SU-DHL-6 (cell line): ENCODE measurements around the gene DNAH9.

Experiments used
- H2AFZ ChIP-seq: fragments of 200-600 bp; sonication (generic); 2 replicates; pipeline ENCODE4 v1.6.1; 2014; ENCODE audit warnings: low read depth, mild to moderate bottlenecking, moderate library complexity, mixed read lengths, antibody characterized with exemption, low read length; ENCODE audit not compliant: severe bottlenecking
- H3F3A ChIP-seq: fragments of 200-600 bp; shearing (Covaris generic); 2 replicates; pipeline ENCODE4 v1.6.0; 2016; ENCODE audit warnings: antibody characterized with exemption, mild to moderate bottlenecking; ENCODE audit not compliant: insufficient read depth
- H3K27ac ChIP-seq: fragments of 200-600 bp; sonication (generic); 2 replicates; pipeline ENCODE4 v1.5.1; 2016; ENCODE audit warnings: low read depth, mild to moderate bottlenecking, low read length, moderate library complexity, mixed read lengths
- H3K27me3 ChIP-seq: fragments of 200-600 bp; sonication (generic), shearing (Covaris generic); 2 replicates; pipeline ENCODE4 v1.6.0; 2014; ENCODE audit warnings: mild to moderate bottlenecking, low read length
- H3K36me3 ChIP-seq: fragments of 200-600 bp; sonication (generic); 2 replicates; pipeline ENCODE4 v1.6.1; 2014; ENCODE audit warnings: mild to moderate bottlenecking, low read length, mixed read lengths
- H3K4me2 ChIP-seq: fragments of 300-600, 200-600 bp; shearing (Covaris generic), sonication (generic); 2 replicates; pipeline ENCODE4 v1.6.0; 2014; ENCODE audit warnings: low read length, low read depth, mild to moderate bottlenecking; ENCODE audit not compliant: poor library complexity, severe bottlenecking
- H3K4me3 ChIP-seq: fragments of 200-600 bp; sonication (generic); 2 replicates; pipeline ENCODE4 v1.5.1; 2014; ENCODE audit warnings: antibody characterized with exemption, low read length, mild to moderate bottlenecking, mixed read lengths; ENCODE audit not compliant: insufficient read depth, poor library complexity, severe bottlenecking
- H3K79me2 ChIP-seq: fragments of 200-600 bp; sonication (generic); 2 replicates; pipeline ENCODE4 v1.6.1; 2014; ENCODE audit warnings: mild to moderate bottlenecking, low read length, moderate library complexity; ENCODE audit not compliant: insufficient read depth
- H3K9ac ChIP-seq: fragments of 200-600 bp; sonication (generic); 2 replicates; pipeline ENCODE4 v1.7.0; 2014; ENCODE audit warnings: mild to moderate bottlenecking, low read length
- H3K9me2 ChIP-seq: fragments of 200-600 bp; sonication (generic); replicated peaks from 2 replicates; pipeline ENCODE4 v1.6.1; 2014; ENCODE audit warnings: low read length; ENCODE audit not compliant: insufficient read depth
- H3K9me3 ChIP-seq: fragments of 200-600 bp; sonication (generic); 2 replicates; pipeline ENCODE4 v1.6.1; 2014; ENCODE audit warnings: low read length, mixed read lengths; ENCODE audit not compliant: insufficient read depth
- H4K20me1 ChIP-seq: fragments of 200-600 bp; sonication (generic); 2 replicates; pipeline ENCODE4 v1.6.1; 2014; ENCODE audit warnings: low read depth, mild to moderate bottlenecking, antibody characterized with exemption, low read length, moderate library complexity, mixed read lengths
- EZH2phosphoT487 ChIP-seq: fragments of 200-600 bp; sonication (generic), shearing (Covaris generic); conservative IDR thresholded peaks from 2 replicates; pipeline ENCODE4 v1.6.1; 2018; ENCODE audit warnings: mild to moderate bottlenecking, antibody characterized with exemption, low read length, moderate library complexity, mixed read lengths
- TF ChIP-seq, protein P1 (sequence below): fragments of 200-600 bp; sonication (generic); IDR thresholded peaks from one replicate; pipeline ENCODE4 v1.5.1; 2017; ENCODE audit warnings: antibody characterized with exemption, mild to moderate bottlenecking, low read length, moderate library complexity; ENCODE audit not compliant: insufficient read depth, poor library complexity, severe bottlenecking

Gene DNAH9

DNA sequence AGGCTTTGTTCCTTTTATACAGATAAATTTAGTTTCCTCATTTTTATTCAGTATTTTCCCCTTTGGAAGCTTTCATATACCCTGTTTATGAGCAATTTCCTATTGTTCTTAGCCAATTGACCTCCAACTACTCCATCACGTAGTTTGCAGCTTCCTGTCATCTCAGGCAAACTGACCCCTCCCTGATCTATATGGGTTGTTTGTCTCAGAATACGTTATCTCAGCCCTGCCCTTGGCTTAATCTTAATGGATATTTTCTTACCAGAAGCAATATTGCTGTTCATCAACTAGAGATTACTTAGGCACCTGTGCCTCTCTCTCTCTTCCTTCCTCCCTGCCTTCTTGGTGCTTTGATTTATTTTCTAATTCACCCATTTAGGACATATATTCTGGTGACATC is 317.8 kb downstream of the DNAH9 start:
- TF ChIP-seq, protein P1, sequence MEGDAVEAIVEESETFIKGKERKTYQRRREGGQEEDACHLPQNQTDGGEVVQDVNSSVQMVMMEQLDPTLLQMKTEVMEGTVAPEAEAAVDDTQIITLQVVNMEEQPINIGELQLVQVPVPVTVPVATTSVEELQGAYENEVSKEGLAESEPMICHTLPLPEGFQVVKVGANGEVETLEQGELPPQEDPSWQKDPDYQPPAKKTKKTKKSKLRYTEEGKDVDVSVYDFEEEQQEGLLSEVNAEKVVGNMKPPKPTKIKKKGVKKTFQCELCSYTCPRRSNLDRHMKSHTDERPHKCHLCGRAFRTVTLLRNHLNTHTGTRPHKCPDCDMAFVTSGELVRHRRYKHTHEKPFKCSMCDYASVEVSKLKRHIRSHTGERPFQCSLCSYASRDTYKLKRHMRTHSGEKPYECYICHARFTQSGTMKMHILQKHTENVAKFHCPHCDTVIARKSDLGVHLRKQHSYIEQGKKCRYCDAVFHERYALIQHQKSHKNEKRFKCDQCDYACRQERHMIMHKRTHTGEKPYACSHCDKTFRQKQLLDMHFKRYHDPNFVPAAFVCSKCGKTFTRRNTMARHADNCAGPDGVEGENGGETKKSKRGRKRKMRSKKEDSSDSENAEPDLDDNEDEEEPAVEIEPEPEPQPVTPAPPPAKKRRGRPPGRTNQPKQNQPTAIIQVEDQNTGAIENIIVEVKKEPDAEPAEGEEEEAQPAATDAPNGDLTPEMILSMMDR = no peak
- no peak for TF ChIP-seq EZH2phosphoT487

DNA sequence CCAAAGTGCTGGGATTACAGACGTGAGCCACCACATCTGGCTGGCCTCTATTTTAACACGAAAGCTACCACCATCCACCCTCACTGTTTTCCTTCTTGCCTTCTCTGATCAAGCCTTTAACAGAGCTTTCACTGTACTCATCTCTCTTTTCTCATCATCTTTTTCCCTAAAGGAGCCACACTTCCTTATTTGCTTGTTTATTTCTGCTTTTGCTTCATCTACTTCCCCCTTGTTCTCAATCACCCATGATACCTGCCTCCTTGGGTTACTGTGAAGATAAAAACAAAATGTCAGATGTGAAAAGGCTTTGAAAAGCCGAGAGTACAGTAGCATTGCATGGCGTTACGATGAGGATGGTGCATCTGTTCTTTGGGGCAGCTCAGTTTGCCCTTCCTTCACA is 319.1 kb downstream of the DNAH9 start:
- Histone ChIP-seq H3K4me2 (no peak overlapping the region), H3K27me3 (no peaks in the 10 kb centered on the region), H4K20me1 (no peaks in the 10 kb centered on the region), H2AFZ (no peak overlapping the region), H3K4me3 (no peak overlapping the region), H3K9ac (no peak overlapping the region), H3F3A (no peaks in the 10 kb centered on the region), H3K79me2 (no peaks in the 10 kb centered on the region), H3K27ac (no peak overlapping the region), H3K36me3 (no peaks in the 10 kb centered on the region), H3K9me3 (no peaks in the 10 kb centered on the region), H3K9me2 (no peaks in the 10 kb centered on the region)
- TF ChIP-seq, protein P1 = no peak
- TF ChIP-seq EZH2phosphoT487 = no peak

More for the DNA sequence above, 317.8 kb downstream of the DNAH9 start:
- H3K27me3 ChIP-seq = no peaks in the 10 kb centered on the region
- H3K9me3 ChIP-seq = no peaks in the 10 kb centered on the region
- H3K9ac ChIP-seq = no peak overlapping the region
- no peak overlapping the region for H3K4me2 ChIP-seq
- H3K9me2 ChIP-seq = no peaks in the 10 kb centered on the region
- no peak overlapping the region for H2AFZ ChIP-seq
- no peaks in the 10 kb centered on the region for H3K79me2 ChIP-seq
- H3K4me3 ChIP-seq = no peak overlapping the region
- no peaks in the 10 kb centered on the region for H4K20me1 ChIP-seq
- no peak overlapping the region for H3K27ac ChIP-seq
- H3K36me3 ChIP-seq = no peaks in the 10 kb centered on the region
- H3F3A ChIP-seq = no peaks in the 10 kb centered on the region

GRCh38 chr17:11921296-11921695 is 323.0 kb downstream of the DNAH9 start:
- no peak for TF ChIP-seq EZH2phosphoT487
- TF ChIP-seq, protein P1 = no peak
- H4K20me1 ChIP-seq = no peaks in the 10 kb centered on the region
- no peaks in the 10 kb centered on the region for H3K27me3 ChIP-seq
- H3K4me2 ChIP-seq = no peak overlapping the region
- no peaks in the 10 kb centered on the region for H3K9me2 ChIP-seq
- no peak overlapping the region for H3K4me3 ChIP-seq
- no peaks in the 10 kb centered on the region for H3K9me3 ChIP-seq
- no peak overlapping the region for H3K9ac ChIP-seq
- H3K36me3 ChIP-seq = no peaks in the 10 kb centered on the region
- no peaks in the 10 kb centered on the region for H3K79me2 ChIP-seq
- no peak overlapping the region for H2AFZ ChIP-seq
- no peak overlapping the region for H3K27ac ChIP-seq
- H3F3A ChIP-seq = no peaks in the 10 kb centered on the region

DNA sequence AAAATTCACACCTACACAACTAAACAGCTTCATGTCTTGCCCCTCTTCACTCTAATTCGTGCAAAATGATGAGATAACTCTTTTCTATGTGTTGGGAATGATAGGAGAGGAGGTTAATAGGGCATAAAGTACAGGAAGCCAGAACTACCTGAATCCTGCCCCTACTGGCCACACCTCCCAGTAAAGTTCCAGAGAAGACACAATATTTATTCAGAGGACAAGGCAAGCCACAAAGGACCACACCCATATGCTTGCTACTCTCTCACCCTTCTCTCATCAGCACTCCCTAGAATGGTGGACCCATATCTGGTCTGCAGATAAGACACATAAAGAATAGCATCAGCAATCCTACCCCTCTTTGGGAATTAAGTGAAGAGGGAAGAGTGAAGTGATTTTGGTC is 324.4 kb downstream of the DNAH9 start:
- Histone ChIP-seq H2AFZ (no peak overlapping the region), H3K9me2 (no peaks in the 10 kb centered on the region), H3K9me3 (no peaks in the 10 kb centered on the region), H3K27me3 (no peaks in the 10 kb centered on the region), H3K27ac (no peak overlapping the region), H4K20me1 (no peaks in the 10 kb centered on the region), H3K36me3 (no peaks in the 10 kb centered on the region), H3F3A (no peaks in the 10 kb centered on the region), H3K4me2 (no peak overlapping the region), H3K79me2 (no peaks in the 10 kb centered on the region), H3K4me3 (no peak overlapping the region), H3K9ac (no peak overlapping the region)
- TF ChIP-seq EZH2phosphoT487 = no peak
- TF ChIP-seq, protein P1 = no peak
